Lower lobe of right lung (tissue), 2 donors: Measurements from ENCODE around the gene GPR37L1. TPM values are rescaled to one million over a fixed set of nuclear protein-coding genes. Genes with fewer than 3 reads are reported as not detected.

Experiments used
- ATAC-seq, 2 donors: fragments of 200-7000 bp; cut with Tn5 transposase; one replicate each; pipeline ENCODE4 v1.9.1; 2020 to 2022; ENCODE audit warnings: mild to moderate bottlenecking in 2 of 2, moderate library complexity in 2 of 2
- DNase-seq: peaks from one replicate; pipeline ENCODE4 v3.0.0-alpha.2; 2020
- H3K27ac ChIP-seq: fragments of 200-600 bp; one replicate; pipeline ENCODE4 v1.8.0; 2022
- H3K27me3 ChIP-seq: fragments of 200-600 bp; one replicate; pipeline ENCODE4 v1.8.0; 2022; ENCODE audit warnings: low read depth
- H3K36me3 ChIP-seq: fragments of 200-600 bp; one replicate; pipeline ENCODE4 v1.8.0; 2022; ENCODE audit warnings: mild to moderate bottlenecking
- H3K4me1 ChIP-seq: fragments of 200-600 bp; one replicate; pipeline ENCODE4 v1.8.0; 2022
- H3K4me3 ChIP-seq: fragments of 200-600 bp; one replicate; pipeline ENCODE4 v1.8.0; 2022; ENCODE audit warnings: mild to moderate bottlenecking
- H3K9me3 ChIP-seq: fragments of 200-600 bp; one replicate; pipeline ENCODE4 v1.8.0; 2022
- intact Hi-C: fragments of 100-400 bp; cut with DNase I; formaldehyde crosslinking; loops from one replicate; pipeline ENCODE4 v1.11.0; 2022
- total RNA-seq: library from RNA; stranded (reverse); fragmentation: NEBNext Ultra II Directional; extraction: Animal tissue kit (Norgen Biotek cat#: 25700); gene quantifications from one replicate; pipeline ENCODE4 v1.2.1, GENCODE V29; 2021
- TF ChIP-seq, protein P1 (sequence below): fragments of 200-600 bp; IDR thresholded peaks from one replicate; pipeline ENCODE4 v1.8.0; 2022; ENCODE audit warnings: antibody characterized with exemption, mild to moderate bottlenecking
- donor health status: DM: no; HTN: yes; CAD: no; lungs with severe emphysema.

Gene GPR37L1
- total RNA-seq, 1 donor from 2014 or later: 0.06 TPM

DNA sequence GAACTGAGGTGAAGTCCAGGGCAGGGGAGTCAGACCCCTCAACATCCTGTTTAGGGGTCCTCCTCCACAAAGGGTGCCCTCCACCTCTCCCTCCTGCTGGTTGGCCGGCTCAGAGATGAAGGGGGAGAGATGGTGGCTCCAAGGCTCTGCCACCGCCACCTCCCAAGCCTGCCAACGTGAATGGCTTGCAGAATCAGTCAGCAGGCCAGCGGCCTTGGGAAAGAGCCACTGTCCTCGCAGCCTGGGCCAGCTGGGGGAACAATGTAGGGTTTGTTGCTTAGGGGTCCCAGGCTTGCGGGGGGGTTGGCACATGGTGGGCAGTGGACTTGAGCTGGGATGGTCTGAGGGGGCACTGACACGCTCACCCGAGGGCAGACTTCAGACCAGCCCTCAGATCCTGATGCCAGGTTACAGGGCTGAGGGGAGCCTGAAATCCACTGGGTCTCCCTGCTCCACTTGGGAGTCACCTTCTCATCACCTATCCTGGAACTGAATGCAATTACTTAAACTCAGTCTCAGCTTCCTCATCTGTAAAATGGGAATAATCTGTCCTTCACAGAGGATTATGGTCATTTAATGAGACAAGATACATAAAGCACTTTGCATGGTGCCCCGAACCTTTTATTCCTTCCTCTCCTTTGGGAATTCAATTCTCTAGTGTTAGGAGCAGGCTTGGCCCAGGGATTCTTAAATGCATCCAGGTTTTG lies 8.3 kb downstream of the GPR37L1 start:
- Histone ChIP-seq H3K4me3 (no peak overlapping the region), H3K27ac (peak overlapping the region; percentile 87), H3K27me3 (no peaks in the 10 kb centered on the region), H3K4me1 (peaks cover 39% of the 10 kb centered on the region), H3K36me3 (peaks cover 35% of the 10 kb centered on the region), H3K9me3 (no peaks in the 10 kb centered on the region)
- intact Hi-C loops: no loop called here
- ATAC-seq (no peak), DNase-seq (no peak)
- TF ChIP-seq, protein P1, sequence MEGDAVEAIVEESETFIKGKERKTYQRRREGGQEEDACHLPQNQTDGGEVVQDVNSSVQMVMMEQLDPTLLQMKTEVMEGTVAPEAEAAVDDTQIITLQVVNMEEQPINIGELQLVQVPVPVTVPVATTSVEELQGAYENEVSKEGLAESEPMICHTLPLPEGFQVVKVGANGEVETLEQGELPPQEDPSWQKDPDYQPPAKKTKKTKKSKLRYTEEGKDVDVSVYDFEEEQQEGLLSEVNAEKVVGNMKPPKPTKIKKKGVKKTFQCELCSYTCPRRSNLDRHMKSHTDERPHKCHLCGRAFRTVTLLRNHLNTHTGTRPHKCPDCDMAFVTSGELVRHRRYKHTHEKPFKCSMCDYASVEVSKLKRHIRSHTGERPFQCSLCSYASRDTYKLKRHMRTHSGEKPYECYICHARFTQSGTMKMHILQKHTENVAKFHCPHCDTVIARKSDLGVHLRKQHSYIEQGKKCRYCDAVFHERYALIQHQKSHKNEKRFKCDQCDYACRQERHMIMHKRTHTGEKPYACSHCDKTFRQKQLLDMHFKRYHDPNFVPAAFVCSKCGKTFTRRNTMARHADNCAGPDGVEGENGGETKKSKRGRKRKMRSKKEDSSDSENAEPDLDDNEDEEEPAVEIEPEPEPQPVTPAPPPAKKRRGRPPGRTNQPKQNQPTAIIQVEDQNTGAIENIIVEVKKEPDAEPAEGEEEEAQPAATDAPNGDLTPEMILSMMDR: no peak

DNA sequence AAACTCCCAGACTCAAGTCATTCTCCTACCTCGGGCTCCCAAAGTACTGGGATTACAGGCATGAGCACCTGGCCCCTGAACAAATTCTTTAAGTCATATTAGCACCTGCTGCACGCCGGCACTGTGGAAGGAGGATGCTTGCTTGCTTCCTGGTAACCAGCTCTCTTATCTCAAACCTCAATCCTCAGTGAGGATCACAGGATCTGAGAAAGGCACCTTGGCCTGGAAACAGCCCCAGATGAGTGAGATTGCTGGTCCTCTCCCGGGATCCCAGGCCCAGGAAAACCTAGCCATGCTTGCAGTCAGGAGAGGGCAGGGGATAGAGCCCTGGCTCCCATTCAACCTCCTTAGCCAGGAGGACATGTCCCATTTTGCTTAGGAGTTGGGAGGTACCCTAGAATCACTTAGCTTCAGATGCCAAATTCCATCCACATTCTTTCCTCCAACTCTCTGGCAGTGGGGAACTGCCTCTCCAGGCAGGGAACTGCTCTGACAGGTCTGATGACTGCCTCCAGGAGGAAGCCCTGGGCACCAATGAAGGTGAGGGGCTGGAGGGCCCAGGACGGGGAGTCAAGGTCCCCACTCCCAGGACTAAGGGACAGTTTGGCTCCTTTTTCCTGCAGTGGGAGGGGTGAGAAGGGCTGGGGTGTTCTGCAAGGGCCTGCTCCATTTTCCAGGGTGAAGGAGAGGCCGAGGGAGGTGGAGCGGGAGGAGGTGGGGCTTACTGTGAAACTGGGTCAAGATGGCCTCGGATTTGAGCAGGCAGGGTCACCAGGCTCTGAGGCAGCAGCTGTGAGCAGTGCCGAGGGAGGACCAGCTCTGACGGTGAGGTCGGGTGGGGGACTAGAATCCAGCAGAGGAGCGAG lies 9.5 kb downstream of the GPR37L1 start:
- Histone ChIP-seq H3K27me3 (no peaks in the 10 kb centered on the region), H3K4me3 (peak overlapping the region; percentile 21), H3K4me1 (peaks cover 39% of the 10 kb centered on the region), H3K9me3 (no peaks in the 10 kb centered on the region), H3K36me3 (peaks cover 47% of the 10 kb centered on the region), H3K27ac (peak overlapping the region; percentile 87)
- ATAC-seq (peak; percentile 81 to 83), DNase-seq (peak; percentile 76)
- intact Hi-C loops: no loop called here
- TF ChIP-seq, protein P1: no peak

DNA sequence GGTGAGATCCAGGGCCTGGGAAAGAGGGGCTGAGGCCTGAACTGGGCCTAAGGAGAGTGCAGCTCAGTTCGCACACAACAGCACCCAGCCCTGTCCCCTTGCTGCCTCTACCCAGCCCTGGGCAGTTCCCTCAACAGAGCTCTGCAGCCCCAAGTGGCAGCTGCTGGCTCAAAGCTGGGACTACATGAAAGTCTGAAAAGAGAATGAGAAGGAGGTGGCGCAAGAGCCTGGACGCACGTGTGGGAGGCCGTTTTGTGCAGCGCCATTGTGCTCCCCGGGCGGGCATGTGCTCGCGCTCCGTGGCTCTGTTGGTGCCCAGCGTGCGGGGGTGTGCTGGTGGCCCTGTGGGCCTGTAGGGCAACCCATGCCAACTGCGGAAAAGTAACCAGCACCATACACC lies 10.3 kb downstream of the GPR37L1 start:
- peaks cover 55% of the 10 kb centered on the region for H3K36me3 ChIP-seq
- intact Hi-C loops: no loop called here
- H3K27me3 ChIP-seq: no peaks in the 10 kb centered on the region
- ATAC-seq (peak; percentile 14 to 29), DNase-seq (no peak)
- H3K27ac ChIP-seq: peak overlapping the region; percentile 87
- TF ChIP-seq, protein P1: no peak
- H3K4me3 ChIP-seq: peak overlapping the region; percentile 21
- no peaks in the 10 kb centered on the region for H3K9me3 ChIP-seq
- H3K4me1 ChIP-seq: peaks cover 39% of the 10 kb centered on the region

DNA sequence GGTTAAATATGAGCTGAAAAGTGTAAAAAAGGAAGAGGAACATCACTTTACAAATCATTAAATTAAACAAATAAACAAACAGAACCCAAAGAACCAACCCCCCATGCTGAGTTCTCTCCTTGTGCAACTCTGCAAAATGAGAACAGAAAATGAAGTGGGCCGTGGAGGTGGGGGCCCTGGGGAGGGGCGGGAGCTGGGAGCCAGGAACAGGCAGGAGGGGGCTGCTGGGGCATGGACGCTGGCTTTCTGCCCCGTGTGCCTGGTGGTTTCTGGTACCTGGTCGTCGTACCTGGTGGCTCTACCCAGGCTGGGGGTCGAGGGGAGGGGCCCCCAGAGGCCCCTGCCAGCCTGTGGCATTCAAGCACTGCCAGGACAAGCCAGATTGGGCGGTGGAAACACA lies 10.8 kb downstream of the GPR37L1 start:
- no peak overlapping the region for H3K4me3 ChIP-seq
- H3K36me3 ChIP-seq: peaks cover 60% of the 10 kb centered on the region
- H3K9me3 ChIP-seq: no peaks in the 10 kb centered on the region
- TF ChIP-seq, protein P1: no peak
- ATAC-seq (no peak), DNase-seq (no peak)
- H3K4me1 ChIP-seq: peaks cover 39% of the 10 kb centered on the region
- intact Hi-C loops: no loop called here
- H3K27ac ChIP-seq: peak overlapping the region; percentile 56
- H3K27me3 ChIP-seq: no peaks in the 10 kb centered on the region

DNA sequence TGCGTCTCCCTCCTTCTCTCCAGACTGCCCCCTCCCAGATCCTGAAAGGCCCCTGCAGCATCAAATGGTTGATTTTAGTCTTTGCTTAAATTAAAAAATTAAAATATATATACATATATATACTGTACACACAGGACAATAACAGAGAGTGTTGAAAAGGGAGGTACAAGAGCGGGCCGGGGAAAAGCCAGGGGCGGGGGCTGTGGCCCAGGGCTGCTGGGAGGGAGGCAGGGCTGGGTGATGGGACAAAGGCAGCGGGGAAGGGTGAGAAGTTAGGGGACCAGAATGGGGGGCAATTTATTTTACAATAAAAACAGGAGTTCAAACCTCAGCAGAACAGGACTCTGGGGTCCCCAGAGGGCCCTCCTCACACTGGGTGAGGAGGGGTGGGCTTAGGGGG lies 11.3 kb downstream of the GPR37L1 start:
- intact Hi-C loops: no loop called here
- H3K4me1 ChIP-seq: peaks cover 39% of the 10 kb centered on the region
- no peaks in the 10 kb centered on the region for H3K27me3 ChIP-seq
- no peak overlapping the region for H3K4me3 ChIP-seq
- peaks cover 65% of the 10 kb centered on the region for H3K36me3 ChIP-seq
- DNase-seq (no peak), ATAC-seq (no peak)
- TF ChIP-seq, protein P1: no peak
- no peaks in the 10 kb centered on the region for H3K9me3 ChIP-seq
- peak overlapping the region; percentile 56 for H3K27ac ChIP-seq
